GM23338 (cell line): ENCODE data around the gene DNAJC7. TPM values are rescaled to one million over a fixed set of nuclear protein-coding genes. Genes with fewer than 3 reads are reported as not detected.

Experiments
- ATAC-seq: fragments of 200-7000 bp; cut with Tn5 transposase; 3 replicates; pipeline ENCODE4 v1.9.1; 2020
- DNase-seq: peaks from one replicate; pipeline ENCODE4 v3.0.0-alpha.2; 2015; ENCODE audit warnings: low spot score
- H2AFZ ChIP-seq: fragments of 200-600 bp; sonication (generic); 2 replicates; pipeline ENCODE4 v1.8.0; 2016; ENCODE audit warnings: antibody characterized with exemption, mild to moderate bottlenecking, moderate library complexity
- H3F3A ChIP-seq: fragments of 200-600 bp; sonication (generic); replicated peaks from 2 replicates; pipeline ENCODE4 v1.8.0; 2017; ENCODE audit warnings: antibody characterized with exemption, mixed run types, low read depth
- H3K27ac ChIP-seq: fragments of 200-600 bp; sonication (generic); 2 replicates; pipeline ENCODE4 v1.6.1; 2016; ENCODE audit warnings: low read depth
- H3K27me3 ChIP-seq: fragments of 200-600 bp; sonication (generic); 2 replicates; pipeline ENCODE4 v1.8.0; 2016; ENCODE audit warnings: mild to moderate bottlenecking, mixed run types, moderate library complexity; ENCODE audit not compliant: insufficient read depth
- H3K36me3 ChIP-seq: fragments of 200-600 bp; sonication (generic); 2 replicates; pipeline ENCODE4 v1.8.0; 2016; ENCODE audit warnings: mild to moderate bottlenecking; ENCODE audit not compliant: insufficient read depth
- H3K4me1 ChIP-seq: fragments of 200-600 bp; sonication (generic); 2 replicates; pipeline ENCODE4 v1.8.0; 2016; ENCODE audit warnings: mild to moderate bottlenecking, moderate library complexity; ENCODE audit not compliant: insufficient read depth
- H3K4me2 ChIP-seq: fragments of 200-600 bp; sonication (generic); 2 replicates; pipeline ENCODE4 v1.7.1; 2017; ENCODE audit warnings: mixed run types
- H3K4me3 ChIP-seq: fragments of 200-600 bp; sonication (generic); 2 replicates; pipeline ENCODE4 v1.6.1; 2016; ENCODE audit warnings: mixed run types
- H3K79me2 ChIP-seq: fragments of 200-600 bp; sonication (generic); replicated peaks from 2 replicates; pipeline ENCODE4 v1.8.0; 2017; ENCODE audit warnings: mild to moderate bottlenecking; ENCODE audit not compliant: insufficient read depth
- H3K9me2 ChIP-seq: fragments of 200-600 bp; sonication (generic); 2 replicates; pipeline ENCODE4 v1.8.0; 2017; ENCODE audit not compliant: insufficient read depth
- H4K20me1 ChIP-seq: fragments of 200-600 bp; sonication (generic); replicated peaks from 2 replicates; pipeline ENCODE4 v1.8.0; 2017; ENCODE audit warnings: mild to moderate bottlenecking; ENCODE audit not compliant: insufficient read depth
- H3K27ac Mint-ChIP-seq: 2 replicates; pipeline ENCODE4 v1.8.0; 2020; ENCODE audit warnings: inconsistent platforms, mild to moderate bottlenecking, moderate library complexity, mixed read lengths
- H3K27me3 Mint-ChIP-seq: 3 replicates; pipeline ENCODE4 v1.8.0; 2022; ENCODE audit warnings: low read depth, mild to moderate bottlenecking, moderate library complexity, mixed read lengths, inconsistent platforms; ENCODE audit not compliant: insufficient read depth, poor library complexity
- H3K36me3 Mint-ChIP-seq: 3 replicates; pipeline ENCODE4 v1.8.0; 2021; ENCODE audit warnings: low read depth, mild to moderate bottlenecking, inconsistent platforms, moderate library complexity, mixed read lengths
- H3K4me1 Mint-ChIP-seq: 3 replicates; pipeline ENCODE4 v1.8.0; 2020; ENCODE audit warnings: mild to moderate bottlenecking, inconsistent platforms, mixed read lengths
- H3K4me3 Mint-ChIP-seq: 3 replicates; pipeline ENCODE4 v1.8.0; 2021; ENCODE audit warnings: moderate library complexity, mild to moderate bottlenecking, inconsistent platforms, mixed read lengths
- H3K9me3 Mint-ChIP-seq: 3 replicates; pipeline ENCODE4 v1.8.0; 2020; ENCODE audit warnings: moderate library complexity, mild to moderate bottlenecking, inconsistent platforms, mixed read lengths
- CREB1 ChIP-seq: fragments of 250-450 bp; sonication (Bioruptor Pico); IDR thresholded peaks from 2 replicates; pipeline ENCODE4 v1.5.0; 2020; ENCODE audit warnings: low read depth, mild to moderate bottlenecking, moderate library complexity
- EZH2 ChIP-seq: fragments of 200-600 bp; sonication (generic); IDR thresholded peaks from one replicate; pipeline ENCODE4 v1.8.0; 2017; ENCODE audit warnings: antibody characterized with exemption, mild to moderate bottlenecking, low read depth; ENCODE audit not compliant: unreplicated experiment
- JUNB ChIP-seq: IDR thresholded peaks from one replicate; pipeline ENCODE4 v1.6.1; 2016; ENCODE audit warnings: antibody characterized with exemption; ENCODE audit not compliant: unreplicated experiment
- NANOG ChIP-seq: IDR thresholded peaks from 2 replicates; pipeline ENCODE4 v1.6.1; 2016; ENCODE audit warnings: antibody characterized with exemption, borderline replicate concordance
- STAT1 ChIP-seq: IDR thresholded peaks from one replicate; pipeline ENCODE4 v1.6.1; 2016; ENCODE audit warnings: antibody characterized with exemption; ENCODE audit not compliant: unreplicated experiment
- ZNF114 ChIP-seq: fragments of 250-450 bp; sonication (Bioruptor Pico); IDR thresholded peaks from 2 replicates; pipeline ENCODE4 v1.5.0; 2020; ENCODE audit warnings: mild to moderate bottlenecking, moderate library complexity
- ZNF331 ChIP-seq: fragments of 250-450 bp; sonication (Bioruptor Pico); IDR thresholded peaks from 2 replicates; pipeline ENCODE4 v1.5.0; 2020; ENCODE audit warnings: low read depth, mild to moderate bottlenecking, moderate library complexity
- polyA plus RNA-seq: library from polyadenylated mRNA; unstranded; fragments of >200 nt; fragmentation: Nextera tagmentation; extraction: Ambion mirVana; gene quantifications from 2 replicates; pipeline ENCODE4 v1.2.1, GENCODE V29; 2016
- total RNA-seq: library from RNA; depleted of rRNA; stranded (reverse); fragments of >200 nt; shearing (Covaris generic); gene quantifications from 2 replicates; pipeline ENCODE4 v1.2.3, GENCODE V29; 2014
- TF ChIP-seq, protein P1 (sequence below): IDR thresholded peaks from one replicate; pipeline ENCODE4 v1.6.1; 2018; ENCODE audit warnings: antibody characterized with exemption; ENCODE audit not compliant: unreplicated experiment
- TF ChIP-seq, protein P2 (sequence below), 2 experiments: fragments of 200-600 bp in 1 of 2; sonication (generic) in 1 of 2; conservative IDR thresholded peaks; 2 replicates each; pipeline versions ENCODE4 v1.5.1 to v1.6.1; 2016 to 2017; ENCODE audit warnings: antibody characterized with exemption in 2 of 2, low read depth in 2 of 2, mild to moderate bottlenecking in 2 of 2, moderate library complexity in 1 of 2
- TF ChIP-seq, protein P3 (sequence below): fragments of 250-450 bp; sonication (Bioruptor Pico); IDR thresholded peaks from 2 replicates; pipeline ENCODE4 v1.5.0; 2020; ENCODE audit warnings: mild to moderate bottlenecking, moderate library complexity

Gene DNAJC7
- total and polyA plus RNA-seq, 2 experiments from 2014 or later, result 139 to 141 TPM

DNA sequence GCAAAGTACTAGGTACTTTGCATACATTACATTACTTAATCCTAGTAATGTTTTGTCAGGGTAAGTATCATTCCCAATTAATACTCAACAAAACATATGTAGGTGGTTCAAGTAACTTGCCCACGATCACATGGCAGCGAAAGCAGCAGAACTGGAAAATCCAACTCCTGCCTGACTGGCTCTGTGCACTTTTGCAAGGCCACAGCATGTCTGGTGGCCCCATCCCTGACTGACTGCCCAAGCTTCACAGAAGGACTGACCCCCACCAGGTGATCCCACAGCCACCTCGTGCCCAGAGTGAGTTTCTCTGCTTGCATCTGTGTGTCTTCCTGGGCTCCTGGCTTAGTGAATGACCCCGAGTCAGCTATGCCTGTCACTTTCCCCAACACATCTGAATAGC lies 39.2 kb downstream of the DNAJC7 start:
- no peak for TF ChIP-seq NANOG
- TF ChIP-seq, protein P1, sequence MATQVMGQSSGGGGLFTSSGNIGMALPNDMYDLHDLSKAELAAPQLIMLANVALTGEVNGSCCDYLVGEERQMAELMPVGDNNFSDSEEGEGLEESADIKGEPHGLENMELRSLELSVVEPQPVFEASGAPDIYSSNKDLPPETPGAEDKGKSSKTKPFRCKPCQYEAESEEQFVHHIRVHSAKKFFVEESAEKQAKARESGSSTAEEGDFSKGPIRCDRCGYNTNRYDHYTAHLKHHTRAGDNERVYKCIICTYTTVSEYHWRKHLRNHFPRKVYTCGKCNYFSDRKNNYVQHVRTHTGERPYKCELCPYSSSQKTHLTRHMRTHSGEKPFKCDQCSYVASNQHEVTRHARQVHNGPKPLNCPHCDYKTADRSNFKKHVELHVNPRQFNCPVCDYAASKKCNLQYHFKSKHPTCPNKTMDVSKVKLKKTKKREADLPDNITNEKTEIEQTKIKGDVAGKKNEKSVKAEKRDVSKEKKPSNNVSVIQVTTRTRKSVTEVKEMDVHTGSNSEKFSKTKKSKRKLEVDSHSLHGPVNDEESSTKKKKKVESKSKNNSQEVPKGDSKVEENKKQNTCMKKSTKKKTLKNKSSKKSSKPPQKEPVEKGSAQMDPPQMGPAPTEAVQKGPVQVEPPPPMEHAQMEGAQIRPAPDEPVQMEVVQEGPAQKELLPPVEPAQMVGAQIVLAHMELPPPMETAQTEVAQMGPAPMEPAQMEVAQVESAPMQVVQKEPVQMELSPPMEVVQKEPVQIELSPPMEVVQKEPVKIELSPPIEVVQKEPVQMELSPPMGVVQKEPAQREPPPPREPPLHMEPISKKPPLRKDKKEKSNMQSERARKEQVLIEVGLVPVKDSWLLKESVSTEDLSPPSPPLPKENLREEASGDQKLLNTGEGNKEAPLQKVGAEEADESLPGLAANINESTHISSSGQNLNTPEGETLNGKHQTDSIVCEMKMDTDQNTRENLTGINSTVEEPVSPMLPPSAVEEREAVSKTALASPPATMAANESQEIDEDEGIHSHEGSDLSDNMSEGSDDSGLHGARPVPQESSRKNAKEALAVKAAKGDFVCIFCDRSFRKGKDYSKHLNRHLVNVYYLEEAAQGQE, result no peak
- TF ChIP-seq, protein P2, sequence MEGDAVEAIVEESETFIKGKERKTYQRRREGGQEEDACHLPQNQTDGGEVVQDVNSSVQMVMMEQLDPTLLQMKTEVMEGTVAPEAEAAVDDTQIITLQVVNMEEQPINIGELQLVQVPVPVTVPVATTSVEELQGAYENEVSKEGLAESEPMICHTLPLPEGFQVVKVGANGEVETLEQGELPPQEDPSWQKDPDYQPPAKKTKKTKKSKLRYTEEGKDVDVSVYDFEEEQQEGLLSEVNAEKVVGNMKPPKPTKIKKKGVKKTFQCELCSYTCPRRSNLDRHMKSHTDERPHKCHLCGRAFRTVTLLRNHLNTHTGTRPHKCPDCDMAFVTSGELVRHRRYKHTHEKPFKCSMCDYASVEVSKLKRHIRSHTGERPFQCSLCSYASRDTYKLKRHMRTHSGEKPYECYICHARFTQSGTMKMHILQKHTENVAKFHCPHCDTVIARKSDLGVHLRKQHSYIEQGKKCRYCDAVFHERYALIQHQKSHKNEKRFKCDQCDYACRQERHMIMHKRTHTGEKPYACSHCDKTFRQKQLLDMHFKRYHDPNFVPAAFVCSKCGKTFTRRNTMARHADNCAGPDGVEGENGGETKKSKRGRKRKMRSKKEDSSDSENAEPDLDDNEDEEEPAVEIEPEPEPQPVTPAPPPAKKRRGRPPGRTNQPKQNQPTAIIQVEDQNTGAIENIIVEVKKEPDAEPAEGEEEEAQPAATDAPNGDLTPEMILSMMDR (conservative IDR thresholded peaks at IDR 0.05; ENCODE audit: low read depth in 2 of 2), result no peak
- no peak for TF ChIP-seq STAT1
- no peak for TF ChIP-seq JUNB
- TF ChIP-seq CREB1 (CRISPR knock-in tag), result no peak
- TF ChIP-seq EZH2, result no peak
- no peak for TF ChIP-seq ZNF331 (CRISPR knock-in tag)
- no peak for TF ChIP-seq ZNF114 (CRISPR knock-in tag)
- TF ChIP-seq, protein P3, sequence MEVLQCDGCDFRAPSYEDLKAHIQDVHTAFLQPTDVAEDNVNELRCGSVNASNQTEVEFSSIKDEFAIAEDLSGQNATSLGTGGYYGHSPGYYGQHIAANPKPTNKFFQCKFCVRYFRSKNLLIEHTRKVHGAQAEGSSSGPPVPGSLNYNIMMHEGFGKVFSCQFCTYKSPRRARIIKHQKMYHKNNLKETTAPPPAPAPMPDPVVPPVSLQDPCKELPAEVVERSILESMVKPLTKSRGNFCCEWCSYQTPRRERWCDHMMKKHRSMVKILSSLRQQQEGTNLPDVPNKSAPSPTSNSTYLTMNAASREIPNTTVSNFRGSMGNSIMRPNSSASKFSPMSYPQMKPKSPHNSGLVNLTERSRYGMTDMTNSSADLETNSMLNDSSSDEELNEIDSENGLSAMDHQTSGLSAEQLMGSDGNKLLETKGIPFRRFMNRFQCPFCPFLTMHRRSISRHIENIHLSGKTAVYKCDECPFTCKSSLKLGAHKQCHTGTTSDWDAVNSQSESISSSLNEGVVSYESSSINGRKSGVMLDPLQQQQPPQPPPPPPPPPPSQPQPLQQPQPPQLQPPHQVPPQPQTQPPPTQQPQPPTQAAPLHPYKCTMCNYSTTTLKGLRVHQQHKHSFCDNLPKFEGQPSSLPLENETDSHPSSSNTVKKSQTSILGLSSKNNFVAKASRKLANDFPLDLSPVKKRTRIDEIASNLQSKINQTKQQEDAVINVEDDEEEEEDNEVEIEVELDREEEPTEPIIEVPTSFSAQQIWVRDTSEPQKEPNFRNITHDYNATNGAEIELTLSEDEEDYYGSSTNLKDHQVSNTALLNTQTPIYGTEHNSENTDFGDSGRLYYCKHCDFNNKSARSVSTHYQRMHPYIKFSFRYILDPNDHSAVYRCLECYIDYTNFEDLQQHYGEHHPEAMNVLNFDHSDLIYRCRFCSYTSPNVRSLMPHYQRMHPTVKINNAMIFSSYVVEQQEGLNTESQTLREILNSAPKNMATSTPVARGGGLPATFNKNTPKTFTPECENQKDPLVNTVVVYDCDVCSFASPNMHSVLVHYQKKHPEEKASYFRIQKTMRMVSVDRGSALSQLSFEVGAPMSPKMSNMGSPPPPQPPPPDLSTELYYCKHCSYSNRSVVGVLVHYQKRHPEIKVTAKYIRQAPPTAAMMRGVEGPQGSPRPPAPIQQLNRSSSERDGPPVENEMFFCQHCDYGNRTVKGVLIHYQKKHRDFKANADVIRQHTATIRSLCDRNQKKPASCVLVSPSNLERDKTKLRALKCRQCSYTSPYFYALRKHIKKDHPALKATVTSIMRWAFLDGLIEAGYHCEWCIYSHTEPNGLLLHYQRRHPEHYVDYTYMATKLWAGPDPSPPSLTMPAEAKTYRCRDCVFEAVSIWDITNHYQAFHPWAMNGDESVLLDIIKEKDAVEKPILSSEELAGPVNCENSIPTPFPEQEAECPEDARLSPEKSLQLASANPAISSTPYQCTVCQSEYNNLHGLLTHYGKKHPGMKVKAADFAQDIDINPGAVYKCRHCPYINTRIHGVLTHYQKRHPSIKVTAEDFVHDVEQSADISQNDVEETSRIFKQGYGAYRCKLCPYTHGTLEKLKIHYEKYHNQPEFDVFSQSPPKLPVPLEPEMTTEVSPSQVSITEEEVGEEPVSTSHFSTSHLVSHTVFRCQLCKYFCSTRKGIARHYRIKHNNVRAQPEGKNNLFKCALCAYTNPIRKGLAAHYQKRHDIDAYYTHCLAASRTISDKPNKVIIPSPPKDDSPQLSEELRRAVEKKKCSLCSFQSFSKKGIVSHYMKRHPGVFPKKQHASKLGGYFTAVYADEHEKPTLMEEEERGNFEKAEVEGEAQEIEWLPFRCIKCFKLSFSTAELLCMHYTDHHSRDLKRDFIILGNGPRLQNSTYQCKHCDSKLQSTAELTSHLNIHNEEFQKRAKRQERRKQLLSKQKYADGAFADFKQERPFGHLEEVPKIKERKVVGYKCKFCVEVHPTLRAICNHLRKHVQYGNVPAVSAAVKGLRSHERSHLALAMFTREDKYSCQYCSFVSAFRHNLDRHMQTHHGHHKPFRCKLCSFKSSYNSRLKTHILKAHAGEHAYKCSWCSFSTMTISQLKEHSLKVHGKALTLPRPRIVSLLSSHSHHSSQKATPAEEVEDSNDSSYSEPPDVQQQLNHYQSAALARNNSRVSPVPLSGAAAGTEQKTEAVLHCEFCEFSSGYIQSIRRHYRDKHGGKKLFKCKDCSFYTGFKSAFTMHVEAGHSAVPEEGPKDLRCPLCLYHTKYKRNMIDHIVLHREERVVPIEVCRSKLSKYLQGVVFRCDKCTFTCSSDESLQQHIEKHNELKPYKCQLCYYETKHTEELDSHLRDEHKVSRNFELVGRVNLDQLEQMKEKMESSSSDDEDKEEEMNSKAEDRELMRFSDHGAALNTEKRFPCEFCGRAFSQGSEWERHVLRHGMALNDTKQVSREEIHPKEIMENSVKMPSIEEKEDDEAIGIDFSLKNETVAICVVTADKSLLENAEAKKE, result no peak
- Histone ChIP-seq H3K4me3 (no peak overlapping the region), H3K27me3 (no peaks in the 10 kb centered on the region), H3K9me2 (no peaks in the 10 kb centered on the region), H4K20me1 (peaks cover 18% of the 10 kb centered on the region), H2AFZ (no peak overlapping the region), H3K4me2 (no peak overlapping the region), H3K27ac (peak overlapping the region; percentile 45; the same call in 1 of the 2 replicates), H3K36me3 (peaks cover 66% of the 10 kb centered on the region), H3K79me2 (no peaks in the 10 kb centered on the region), H3K4me1 (no peaks in the 10 kb centered on the region), H3F3A (peaks cover 27% of the 10 kb centered on the region)
- H3K9me3 Mint-ChIP-seq, result no peaks in the 10 kb centered on the region
- no peaks in the 10 kb centered on the region for H3K4me1 Mint-ChIP-seq
- H3K27ac Mint-ChIP-seq, result no peak overlapping the region
- peaks cover 92% of the 10 kb centered on the region for H3K36me3 Mint-ChIP-seq
- peaks cover 13% of the 10 kb centered on the region for H3K27me3 Mint-ChIP-seq
- DNase-seq (no peak), ATAC-seq (no peak)
- H3K4me3 Mint-ChIP-seq, result no peak overlapping the region
